Lower leg skin (tissue), 3 donors: ENCODE data around the gene UQCR11.

ENCODE experiments used
- POLR2A ChIP-seq, 2 donors: fragments of 450-650 bp; IDR thresholded peaks; one replicate each; pipeline ENCODE4 v1.6.1; 2016 to 2017; ENCODE audit warnings: antibody characterized with exemption in 2 of 2, mild to moderate bottlenecking in 1 of 2, moderate library complexity in 1 of 2
- TF ChIP-seq, protein P1 (sequence below), 3 donors: fragments of 450-650 bp; IDR thresholded peaks; one replicate each; pipeline ENCODE4 v1.5.1; 2016; ENCODE audit warnings: antibody characterized with exemption in 3 of 3, mild to moderate bottlenecking in 3 of 3, moderate library complexity in 2 of 3

- TF ChIP-seq, protein P1, sequence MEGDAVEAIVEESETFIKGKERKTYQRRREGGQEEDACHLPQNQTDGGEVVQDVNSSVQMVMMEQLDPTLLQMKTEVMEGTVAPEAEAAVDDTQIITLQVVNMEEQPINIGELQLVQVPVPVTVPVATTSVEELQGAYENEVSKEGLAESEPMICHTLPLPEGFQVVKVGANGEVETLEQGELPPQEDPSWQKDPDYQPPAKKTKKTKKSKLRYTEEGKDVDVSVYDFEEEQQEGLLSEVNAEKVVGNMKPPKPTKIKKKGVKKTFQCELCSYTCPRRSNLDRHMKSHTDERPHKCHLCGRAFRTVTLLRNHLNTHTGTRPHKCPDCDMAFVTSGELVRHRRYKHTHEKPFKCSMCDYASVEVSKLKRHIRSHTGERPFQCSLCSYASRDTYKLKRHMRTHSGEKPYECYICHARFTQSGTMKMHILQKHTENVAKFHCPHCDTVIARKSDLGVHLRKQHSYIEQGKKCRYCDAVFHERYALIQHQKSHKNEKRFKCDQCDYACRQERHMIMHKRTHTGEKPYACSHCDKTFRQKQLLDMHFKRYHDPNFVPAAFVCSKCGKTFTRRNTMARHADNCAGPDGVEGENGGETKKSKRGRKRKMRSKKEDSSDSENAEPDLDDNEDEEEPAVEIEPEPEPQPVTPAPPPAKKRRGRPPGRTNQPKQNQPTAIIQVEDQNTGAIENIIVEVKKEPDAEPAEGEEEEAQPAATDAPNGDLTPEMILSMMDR (IDR thresholded peaks at IDR 0.05), result no peak
- TF ChIP-seq POLR2A (IDR thresholded peaks at IDR 0.05), result no peak
Measured at GRCh38 chr19:1645299-1645698, 40.0 kb upstream of the UQCR11 start.
